ENCODE measurements around the gene OR13C4. TPM values are rescaled to one million over a fixed set of nuclear protein-coding genes. Genes with fewer than 3 reads are reported as not detected.

Gene OR13C4
- total RNA-seq, 1 donor from 2014 or later = not detected

- no peak overlapping the region for H3K27ac Mint-ChIP-seq
- intact Hi-C loops (cut with micrococcal nuclease) = no loop called here
- ChIA-PET POLR2A (interaction anchor here (0.7 kb wide), 1 partner anchor 43 kb away, joined by 4 read pairs; no protein-coding TSS in a partner anchor), CTCF (no interaction called here)
- H3K4me3 Mint-ChIP-seq = no peak overlapping the region
- H3K4me1 Mint-ChIP-seq = no peaks in the 10 kb centered on the region
- H3K9me3 Mint-ChIP-seq = no peaks in the 10 kb centered on the region
- no peaks in the 10 kb centered on the region for H3K27me3 Mint-ChIP-seq
- no peak for DNase-seq
- no peak for ATAC-seq (ENCODE audit: low read depth)
- TF ChIP-seq CTCF (IDR thresholded peaks at IDR 0.05) = no peak
- no peaks in the 10 kb centered on the region for H3K36me3 Mint-ChIP-seq (ENCODE audit: low read depth)
Measured at GRCh38 chr9:104494808-104495207, 32.2 kb downstream of the OR13C4 start.

- CTCF ChIA-PET = interaction anchor here (0.7 kb wide), 1 partner anchor 10 kb away, joined by 3 read pairs; no protein-coding TSS in a partner anchor
- DNase-seq = no peak
Measured at GRCh38 chr9:104485014-104485413, 42.0 kb downstream of the OR13C4 start.

GRCh38 chr9:104482921-104483570 lies 44.0 kb downstream of the OR13C4 start:
- DNase-seq (no peak), ATAC-seq (ENCODE audit: low read depth) (no peak)
- no peaks in the 10 kb centered on the region for H3K27me3 Mint-ChIP-seq
- CTCF ChIA-PET = no interaction called here
- no peak for TF ChIP-seq CTCF (IDR thresholded peaks at IDR 0.05)
- H3K9me3 Mint-ChIP-seq = no peaks in the 10 kb centered on the region
- no peak overlapping the region for H3K4me3 Mint-ChIP-seq
- intact Hi-C loops (cut with micrococcal nuclease) = no loop called here
- H3K4me1 Mint-ChIP-seq = no peaks in the 10 kb centered on the region
- no peaks in the 10 kb centered on the region for H3K36me3 Mint-ChIP-seq (ENCODE audit: low read depth)
- no peak overlapping the region for H3K27ac Mint-ChIP-seq
- POLR2A ChIA-PET = no interaction called here

More at GRCh38 chr9:104485014-104485413, 42.0 kb downstream of the OR13C4 start:
- POLR2A ChIA-PET = no interaction called here
- Mint-ChIP-seq H3K4me1 (no peaks in the 10 kb centered on the region), H3K36me3 (ENCODE audit: low read depth) (no peaks in the 10 kb centered on the region), H3K9me3 (no peaks in the 10 kb centered on the region), H3K27ac (no peak overlapping the region), H3K4me3 (no peak overlapping the region), H3K27me3 (no peaks in the 10 kb centered on the region)
- no peak for ATAC-seq (ENCODE audit: low read depth)
- TF ChIP-seq CTCF (IDR thresholded peaks at IDR 0.05) = no peak
- intact Hi-C loops (cut with micrococcal nuclease) = no loop called here

Other genes starting within 250 kb of the OR13C4 start
- not detected in 2 replicates for gene OR13F1, start 22.9 kb downstream of the OR13C4 start, total RNA-seq
- not detected in 2 replicates for gene OR13C3, start 9.6 kb upstream of the OR13C4 start, total RNA-seq
- gene OR13C8, start 42.0 kb upstream of the OR13C4 start, total RNA-seq = not detected in 2 replicates
- gene OR13C5, start 72.2 kb upstream of the OR13C4 start, total RNA-seq = not detected in 2 replicates
- not detected in 2 replicates for gene OR13C2, start 78.4 kb upstream of the OR13C4 start, total RNA-seq
- not detected in 2 replicates for gene OR13C9, start 91.0 kb upstream of the OR13C4 start, total RNA-seq
- gene OR13D1, start 167.3 kb upstream of the OR13C4 start, total RNA-seq = not detected in 2 replicates
- gene NIPSNAP3A, start 220.5 kb upstream of the OR13C4 start, total RNA-seq = 21.9 and 22.7 TPM in 2 replicates
- gene NIPSNAP3B, start 236.9 kb upstream of the OR13C4 start, total RNA-seq = 15.3 and 17.4 TPM in 2 replicates

Measured in activated B cell treated with CpG ODN at 0.5 μM for 24 hours (primary cell).